Measurements from ENCODE around the gene PAK4. TPM values are rescaled to one million over a fixed set of nuclear protein-coding genes. Genes with fewer than 3 reads are reported as not detected.

The PAK4 gene
- total RNA-seq, 1 experiment from 2014 or later, result 63.1 TPM

GRCh38 chr19:39124136-39124764 is 1.3 kb upstream of the PAK4 start:
- H3K27me3 Mint-ChIP-seq (ENCODE audit: low read depth), result peaks cover 5% of the 10 kb centered on the region
- H3K4me2 ChIP-seq (ENCODE audit: insufficient read depth, insufficient read length, low read length), result peak overlapping the region; percentile 40
- no peak overlapping the region for H3K23ac ChIP-seq (ENCODE audit: insufficient read length, low read depth, low read length)
- H3K79me2 ChIP-seq (ENCODE audit: insufficient read depth, low read length), result peaks cover 26% of the 10 kb centered on the region; the same call in 1 of the 2 replicates
- TF ChIP-seq CTCF (conservative IDR thresholded peaks at IDR 0.05), result no peak
- H3K36me3 Mint-ChIP-seq (ENCODE audit: insufficient read depth in 1 of 3, low read depth in 3 of 3), result no peaks in the 10 kb centered on the region; a peak in 2 of 7 replicates
- H3K4me1 Mint-ChIP-seq, result peaks cover 29 to 39% of the 10 kb centered on the region in 2 experiments
- no peak overlapping the region for H3K18ac ChIP-seq (ENCODE audit: insufficient read length, low read depth, low read length)
- H3K27ac ChIP-seq (ENCODE audit: insufficient read length, low read depth, low read length), result peak overlapping the region; percentile 6
- H3K27ac Mint-ChIP-seq, result peak overlapping the region; percentile 35 to 94 (median 63)
- H4K20me1 ChIP-seq (ENCODE audit: control insufficient read depth, insufficient read depth, insufficient read length), result peaks cover 3% of the 10 kb centered on the region
- no peak overlapping the region for H3K9ac ChIP-seq (ENCODE audit: extremely low read depth, insufficient read length, low read length)
- no peak overlapping the region for H4K91ac ChIP-seq (ENCODE audit: insufficient read length, low read depth, low read length)
- H3K56ac ChIP-seq (ENCODE audit: insufficient read length, low read depth, low read length), result no peak overlapping the region
- DNase-seq, result no peak
- H2AFZ ChIP-seq (ENCODE audit: low read length), result no peak overlapping the region
- H3K9me3 Mint-ChIP-seq, result no peaks in the 10 kb centered on the region
- no peak overlapping the region for H2BK5ac ChIP-seq (ENCODE audit: insufficient read length, low read length)
- peaks cover 3% of the 10 kb centered on the region; the same call in 1 of the 2 replicates for H3K4me1 ChIP-seq (ENCODE audit: insufficient read depth, low read length)
- no peak overlapping the region for H3K4ac ChIP-seq (ENCODE audit: low read depth, low read length)
- H3T11ph ChIP-seq (ENCODE audit: low read length), result no peak overlapping the region
- no peak overlapping the region for H2BK20ac ChIP-seq (ENCODE audit: low read depth, low read length, poor library complexity, severe bottlenecking)
- H2BK120ac ChIP-seq (ENCODE audit: low read depth, low read length, poor library complexity, severe bottlenecking), result no peak overlapping the region
- H3K79me1 ChIP-seq (ENCODE audit: insufficient read depth, low read depth, low read length, poor library complexity, severe bottlenecking), result peaks cover 5% of the 10 kb centered on the region
- H2BK12ac ChIP-seq (ENCODE audit: insufficient read length, low read depth, low read length), result no peak overlapping the region
- no peak overlapping the region for H2AK5ac ChIP-seq (ENCODE audit: insufficient read length, low read length)
- no peak overlapping the region for H2BK15ac ChIP-seq (ENCODE audit: low read depth, low read length)
- peaks cover 9% of the 10 kb centered on the region for H3K23me2 ChIP-seq (ENCODE audit: insufficient read length, low read depth, low read length, poor library complexity, severe bottlenecking)
- no peak overlapping the region for H4K8ac ChIP-seq (replicated peaks; ENCODE audit: insufficient read length, low read depth, low read length)
- peak overlapping the region in 1 of 2 experiments; percentile 41; a peak in 4 of 5 replicates for H3K4me3 Mint-ChIP-seq
- no CpG with 5 or more reads among the region's 7 CpGs for WGBS (ENCODE audit: extremely low coverage, insufficient read length, low lambda C conversion rate)
- H3K27me3 ChIP-seq (ENCODE audit: insufficient read depth, low read length), result no peaks in the 10 kb centered on the region
- H4K5ac ChIP-seq (ENCODE audit: insufficient read length, low read depth, low read length), result no peak overlapping the region
- no peaks in the 10 kb centered on the region for H3K9me3 ChIP-seq (ENCODE audit: control insufficient read depth, low read depth, low read length)
- H3K14ac ChIP-seq (ENCODE audit: insufficient read depth, low read length), result no peak overlapping the region

Data from H9 (cell line).